ENCODE measurements around the gene GALNTL6. TPM values are rescaled to one million over a fixed set of nuclear protein-coding genes. Genes with fewer than 3 reads are reported as not detected.

Gene GALNTL6
- total and polyA plus RNA-seq, 2 experiments from 2014 or later: 0.38 to 0.40 TPM

- Histone ChIP-seq H2AFZ (no peak overlapping the region), H3F3A (replicated peaks; ENCODE audit: low read depth) (no peaks in the 10 kb centered on the region), H3K4me3 (no peak overlapping the region), H3K27ac (ENCODE audit: low read depth) (no peak overlapping the region), H3K79me2 (replicated peaks; ENCODE audit: insufficient read depth) (no peaks in the 10 kb centered on the region), H3K27me3 (ENCODE audit: insufficient read depth) (no peaks in the 10 kb centered on the region), H3K4me1 (ENCODE audit: insufficient read depth) (no peaks in the 10 kb centered on the region; the same call in 1 of the 2 replicates), H4K20me1 (replicated peaks; ENCODE audit: insufficient read depth) (no peaks in the 10 kb centered on the region), H3K9me2 (ENCODE audit: insufficient read depth) (no peaks in the 10 kb centered on the region), H3K4me2 (no peak overlapping the region), H3K36me3 (ENCODE audit: insufficient read depth) (no peaks in the 10 kb centered on the region)
- ATAC-seq (no peak; the same call in 2 of the 3 replicates), DNase-seq (ENCODE audit: low spot score) (no peak)
- TF ChIP-seq EZH2phosphoT487 (IDR thresholded peaks at IDR 0.05; ENCODE audit: unreplicated experiment) (no peak), EZH2 (IDR thresholded peaks at IDR 0.05; ENCODE audit: low read depth, unreplicated experiment) (no peak), CTCF (conservative IDR thresholded peaks at IDR 0.05; ENCODE audit: low read depth in 2 of 2) (no peak), POLR2AphosphoS5 (IDR thresholded peaks at IDR 0.05; ENCODE audit: low read depth) (no peak), REST (IDR thresholded peaks at IDR 0.05; ENCODE audit: unreplicated experiment) (no peak), ETS1 (IDR thresholded peaks at IDR 0.05) (no peak), ZNF331 (CRISPR knock-in tag; IDR thresholded peaks at IDR 0.05; ENCODE audit: low read depth) (no peak), NANOG (IDR thresholded peaks at IDR 0.05; ENCODE audit: borderline replicate concordance) (no peak), ZNF114 (CRISPR knock-in tag; IDR thresholded peaks at IDR 0.05) (no peak), JUNB (IDR thresholded peaks at IDR 0.05; ENCODE audit: unreplicated experiment) (no peak), CREB1 (CRISPR knock-in tag; IDR thresholded peaks at IDR 0.05; ENCODE audit: low read depth) (no peak), STAT1 (IDR thresholded peaks at IDR 0.05; ENCODE audit: unreplicated experiment) (no peak)
- TF ChIP-seq, protein P1, sequence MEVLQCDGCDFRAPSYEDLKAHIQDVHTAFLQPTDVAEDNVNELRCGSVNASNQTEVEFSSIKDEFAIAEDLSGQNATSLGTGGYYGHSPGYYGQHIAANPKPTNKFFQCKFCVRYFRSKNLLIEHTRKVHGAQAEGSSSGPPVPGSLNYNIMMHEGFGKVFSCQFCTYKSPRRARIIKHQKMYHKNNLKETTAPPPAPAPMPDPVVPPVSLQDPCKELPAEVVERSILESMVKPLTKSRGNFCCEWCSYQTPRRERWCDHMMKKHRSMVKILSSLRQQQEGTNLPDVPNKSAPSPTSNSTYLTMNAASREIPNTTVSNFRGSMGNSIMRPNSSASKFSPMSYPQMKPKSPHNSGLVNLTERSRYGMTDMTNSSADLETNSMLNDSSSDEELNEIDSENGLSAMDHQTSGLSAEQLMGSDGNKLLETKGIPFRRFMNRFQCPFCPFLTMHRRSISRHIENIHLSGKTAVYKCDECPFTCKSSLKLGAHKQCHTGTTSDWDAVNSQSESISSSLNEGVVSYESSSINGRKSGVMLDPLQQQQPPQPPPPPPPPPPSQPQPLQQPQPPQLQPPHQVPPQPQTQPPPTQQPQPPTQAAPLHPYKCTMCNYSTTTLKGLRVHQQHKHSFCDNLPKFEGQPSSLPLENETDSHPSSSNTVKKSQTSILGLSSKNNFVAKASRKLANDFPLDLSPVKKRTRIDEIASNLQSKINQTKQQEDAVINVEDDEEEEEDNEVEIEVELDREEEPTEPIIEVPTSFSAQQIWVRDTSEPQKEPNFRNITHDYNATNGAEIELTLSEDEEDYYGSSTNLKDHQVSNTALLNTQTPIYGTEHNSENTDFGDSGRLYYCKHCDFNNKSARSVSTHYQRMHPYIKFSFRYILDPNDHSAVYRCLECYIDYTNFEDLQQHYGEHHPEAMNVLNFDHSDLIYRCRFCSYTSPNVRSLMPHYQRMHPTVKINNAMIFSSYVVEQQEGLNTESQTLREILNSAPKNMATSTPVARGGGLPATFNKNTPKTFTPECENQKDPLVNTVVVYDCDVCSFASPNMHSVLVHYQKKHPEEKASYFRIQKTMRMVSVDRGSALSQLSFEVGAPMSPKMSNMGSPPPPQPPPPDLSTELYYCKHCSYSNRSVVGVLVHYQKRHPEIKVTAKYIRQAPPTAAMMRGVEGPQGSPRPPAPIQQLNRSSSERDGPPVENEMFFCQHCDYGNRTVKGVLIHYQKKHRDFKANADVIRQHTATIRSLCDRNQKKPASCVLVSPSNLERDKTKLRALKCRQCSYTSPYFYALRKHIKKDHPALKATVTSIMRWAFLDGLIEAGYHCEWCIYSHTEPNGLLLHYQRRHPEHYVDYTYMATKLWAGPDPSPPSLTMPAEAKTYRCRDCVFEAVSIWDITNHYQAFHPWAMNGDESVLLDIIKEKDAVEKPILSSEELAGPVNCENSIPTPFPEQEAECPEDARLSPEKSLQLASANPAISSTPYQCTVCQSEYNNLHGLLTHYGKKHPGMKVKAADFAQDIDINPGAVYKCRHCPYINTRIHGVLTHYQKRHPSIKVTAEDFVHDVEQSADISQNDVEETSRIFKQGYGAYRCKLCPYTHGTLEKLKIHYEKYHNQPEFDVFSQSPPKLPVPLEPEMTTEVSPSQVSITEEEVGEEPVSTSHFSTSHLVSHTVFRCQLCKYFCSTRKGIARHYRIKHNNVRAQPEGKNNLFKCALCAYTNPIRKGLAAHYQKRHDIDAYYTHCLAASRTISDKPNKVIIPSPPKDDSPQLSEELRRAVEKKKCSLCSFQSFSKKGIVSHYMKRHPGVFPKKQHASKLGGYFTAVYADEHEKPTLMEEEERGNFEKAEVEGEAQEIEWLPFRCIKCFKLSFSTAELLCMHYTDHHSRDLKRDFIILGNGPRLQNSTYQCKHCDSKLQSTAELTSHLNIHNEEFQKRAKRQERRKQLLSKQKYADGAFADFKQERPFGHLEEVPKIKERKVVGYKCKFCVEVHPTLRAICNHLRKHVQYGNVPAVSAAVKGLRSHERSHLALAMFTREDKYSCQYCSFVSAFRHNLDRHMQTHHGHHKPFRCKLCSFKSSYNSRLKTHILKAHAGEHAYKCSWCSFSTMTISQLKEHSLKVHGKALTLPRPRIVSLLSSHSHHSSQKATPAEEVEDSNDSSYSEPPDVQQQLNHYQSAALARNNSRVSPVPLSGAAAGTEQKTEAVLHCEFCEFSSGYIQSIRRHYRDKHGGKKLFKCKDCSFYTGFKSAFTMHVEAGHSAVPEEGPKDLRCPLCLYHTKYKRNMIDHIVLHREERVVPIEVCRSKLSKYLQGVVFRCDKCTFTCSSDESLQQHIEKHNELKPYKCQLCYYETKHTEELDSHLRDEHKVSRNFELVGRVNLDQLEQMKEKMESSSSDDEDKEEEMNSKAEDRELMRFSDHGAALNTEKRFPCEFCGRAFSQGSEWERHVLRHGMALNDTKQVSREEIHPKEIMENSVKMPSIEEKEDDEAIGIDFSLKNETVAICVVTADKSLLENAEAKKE (CRISPR knock-in tag; IDR thresholded peaks at IDR 0.05): no peak
- Mint-ChIP-seq H3K9me3 (no peaks in the 10 kb centered on the region), H3K36me3 (ENCODE audit: low read depth) (no peaks in the 10 kb centered on the region), H3K4me3 (no peak overlapping the region), H3K27me3 (ENCODE audit: insufficient read depth, low read depth, poor library complexity) (no peaks in the 10 kb centered on the region), H3K27ac (no peak overlapping the region), H3K4me1 (no peaks in the 10 kb centered on the region; the same call in 2 of the 3 replicates)
Observed at GRCh38 chr4:172726001-172726423, 912.8 kb downstream of the GALNTL6 start.
